HG03378 (cell line): ENCODE data around the gene BRAF.
"Not testable (repeated sequence)": the region's sequence is repeated elsewhere in the genome, so short reads cannot be mapped to it uniquely, and the experiment has no call there.

Experiments
- ATAC-seq: cut with Tn5 transposase; IDR thresholded peaks from one replicate; pipeline ENCODE4 v1.9.1; 2021; ENCODE audit warnings: mild to moderate bottlenecking, moderate library complexity; ENCODE audit not compliant: unreplicated experiment

BRAF gene

GRCh38 chr7:140881507-140882228 lies 43.1 kb downstream of the BRAF start:
- ATAC-seq = peak; percentile 58

- ATAC-seq = no peak
Observed at GRCh38 chr7:140877249-140877524, 47.5 kb downstream of the BRAF start.

GRCh38 chr7:140876519-140877248 lies 48.0 kb downstream of the BRAF start:
- peak; percentile 91 for ATAC-seq

DNA sequence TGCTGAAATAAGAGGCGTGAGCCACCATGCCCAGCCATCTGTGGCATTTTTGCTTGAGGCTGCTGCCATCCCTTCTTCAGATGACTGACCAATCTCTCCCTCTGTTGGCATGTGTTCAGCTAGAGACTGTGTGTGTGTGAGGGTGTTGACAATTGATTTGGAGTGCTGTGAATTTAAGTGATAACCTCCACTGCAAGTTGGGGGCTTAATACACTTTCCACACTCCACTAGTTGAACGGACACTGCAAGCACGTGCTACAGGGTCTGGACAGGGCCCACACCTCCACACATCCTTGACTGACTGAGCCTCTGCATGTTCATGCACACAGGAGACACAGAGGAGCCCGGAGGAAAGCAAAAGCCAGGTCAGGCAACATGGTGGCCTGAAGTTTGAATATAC lies 51.3 kb downstream of the BRAF start:
- no peak for ATAC-seq

GRCh38 chr7:140870003-140870402 lies 54.7 kb downstream of the BRAF start:
- ATAC-seq = no peak

- no peak for ATAC-seq
Observed at GRCh38 chr7:140869430-140869829, 55.3 kb downstream of the BRAF start.

- no peak for ATAC-seq
Observed at GRCh38 chr7:140867467-140868462, 57.0 kb downstream of the BRAF start.

DNA sequence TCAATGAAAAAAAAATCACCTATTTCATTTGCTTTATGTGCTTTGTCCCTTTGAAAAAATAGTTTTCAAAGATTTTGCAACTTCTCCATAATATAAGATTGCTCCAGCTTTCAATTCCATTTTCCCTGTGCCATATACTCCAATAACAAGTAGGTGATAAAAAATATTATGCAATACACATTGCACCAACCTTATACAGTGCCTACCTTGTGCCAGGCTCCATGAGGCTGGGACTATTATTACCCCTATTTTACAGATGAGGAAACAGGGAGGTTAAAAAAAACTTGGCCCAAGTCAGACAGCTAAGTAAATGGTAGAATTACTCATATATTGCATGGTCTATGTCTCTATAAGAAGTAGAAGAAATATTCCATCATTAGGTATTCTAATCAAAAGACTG lies 57.8 kb downstream of the BRAF start:
- no peak for ATAC-seq

DNA sequence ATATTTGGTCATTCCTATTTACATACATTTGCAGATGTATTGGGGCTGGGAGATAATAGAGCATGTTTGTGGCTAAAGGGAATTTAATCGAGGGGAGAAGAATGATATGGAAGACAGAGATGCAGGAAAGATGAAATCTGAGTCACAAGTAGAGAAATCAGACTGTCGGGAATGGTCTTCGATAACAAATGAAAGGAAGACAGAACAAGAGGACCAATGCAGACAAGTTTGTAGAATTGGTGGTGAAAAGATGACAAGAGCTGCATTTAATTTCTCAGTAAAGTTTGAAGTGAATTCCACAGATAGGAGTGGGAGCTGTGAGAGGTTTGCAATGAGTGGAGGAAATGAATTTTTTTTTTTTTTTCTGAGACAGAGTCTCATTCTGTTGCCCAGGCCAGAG lies 60.0 kb downstream of the BRAF start:
- ATAC-seq = no peak

- ATAC-seq = no peak
Observed at GRCh38 chr7:140863867-140864266, 60.9 kb downstream of the BRAF start.

DNA sequence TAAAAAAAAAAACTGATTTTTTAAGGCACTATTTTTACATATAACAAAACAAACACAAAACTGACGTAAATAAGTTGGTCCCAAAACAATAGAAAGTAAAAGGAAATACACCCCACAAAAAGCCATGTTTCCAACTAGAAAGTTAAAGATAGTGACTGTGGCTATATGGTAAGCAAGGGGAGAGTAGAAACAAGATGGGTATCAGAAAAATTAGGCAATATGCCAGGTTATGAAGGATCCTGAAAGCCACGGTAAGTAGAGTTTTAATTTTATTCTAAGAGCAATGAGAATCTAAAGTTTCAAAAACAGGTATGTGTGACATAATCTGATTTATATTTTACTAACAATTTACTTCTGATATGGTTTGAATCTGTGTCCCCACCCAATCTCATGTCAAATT lies 61.5 kb downstream of the BRAF start:
- no peak for ATAC-seq

- ATAC-seq = no peak
Observed at GRCh38 chr7:140857048-140857447, 67.7 kb downstream of the BRAF start.

GRCh38 chr7:140841166-140841715 lies 83.5 kb downstream of the BRAF start:
- ATAC-seq = no peak

DNA sequence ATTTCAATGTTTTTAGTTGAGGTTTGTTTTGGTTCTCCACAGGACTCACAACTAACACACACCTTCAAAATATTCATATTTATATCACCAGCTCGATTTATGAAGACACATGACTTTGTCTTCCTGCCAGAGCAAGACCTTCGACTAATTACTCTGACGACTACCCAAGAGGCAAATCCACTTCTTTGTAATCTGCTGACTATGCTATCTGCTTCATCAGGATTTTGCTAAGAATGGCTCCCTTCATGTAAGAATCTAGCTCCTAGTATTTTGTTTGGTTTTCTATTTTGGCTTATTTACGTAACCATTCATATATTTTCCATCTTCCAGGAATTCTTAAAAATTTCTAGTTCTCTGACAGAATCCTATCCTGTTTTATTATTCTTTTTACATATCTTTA lies 93.0 kb downstream of the BRAF start:
- ATAC-seq = no peak

DNA sequence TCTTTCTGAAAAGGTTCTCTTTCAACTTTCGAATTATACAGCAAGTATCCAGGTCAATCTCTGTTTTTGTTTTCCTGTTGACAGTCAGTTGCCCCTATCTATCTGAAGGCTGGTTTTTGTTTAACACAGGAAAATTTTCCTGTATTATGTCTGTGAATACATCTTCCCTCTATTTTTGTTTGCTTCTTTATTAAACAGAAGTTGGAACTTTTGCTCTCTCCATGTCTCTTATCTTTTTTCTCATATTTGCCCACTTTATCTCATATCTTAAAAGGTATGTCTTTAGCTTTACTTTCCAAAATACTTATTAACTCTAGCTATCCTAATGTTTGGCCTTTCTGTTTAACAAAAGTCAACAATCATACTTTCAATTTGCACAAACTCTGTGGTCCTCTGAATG lies 95.0 kb downstream of the BRAF start:
- no peak for ATAC-seq

DNA sequence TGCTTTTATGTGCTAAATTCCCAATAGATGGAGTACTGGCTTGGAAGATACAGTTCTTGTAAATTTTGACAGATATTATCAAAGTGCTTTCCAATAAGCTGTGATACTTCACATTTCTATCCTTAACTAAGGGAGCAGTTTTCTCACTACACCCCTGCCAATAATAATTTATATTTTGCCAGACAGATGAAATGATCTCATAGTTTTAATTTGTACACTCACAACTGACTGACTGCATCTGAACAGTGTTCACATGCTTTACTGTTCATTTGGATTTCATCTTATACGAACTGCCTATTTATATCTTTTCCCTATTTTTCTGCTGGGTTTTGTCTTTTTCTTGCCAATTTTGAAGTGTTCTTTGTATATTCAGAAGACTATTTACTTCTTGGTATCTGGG lies 96.0 kb downstream of the BRAF start:
- no peak for ATAC-seq

- not testable (repeated sequence) for ATAC-seq
Observed at GRCh38 chr7:140817383-140817782, 107.3 kb downstream of the BRAF start.

DNA sequence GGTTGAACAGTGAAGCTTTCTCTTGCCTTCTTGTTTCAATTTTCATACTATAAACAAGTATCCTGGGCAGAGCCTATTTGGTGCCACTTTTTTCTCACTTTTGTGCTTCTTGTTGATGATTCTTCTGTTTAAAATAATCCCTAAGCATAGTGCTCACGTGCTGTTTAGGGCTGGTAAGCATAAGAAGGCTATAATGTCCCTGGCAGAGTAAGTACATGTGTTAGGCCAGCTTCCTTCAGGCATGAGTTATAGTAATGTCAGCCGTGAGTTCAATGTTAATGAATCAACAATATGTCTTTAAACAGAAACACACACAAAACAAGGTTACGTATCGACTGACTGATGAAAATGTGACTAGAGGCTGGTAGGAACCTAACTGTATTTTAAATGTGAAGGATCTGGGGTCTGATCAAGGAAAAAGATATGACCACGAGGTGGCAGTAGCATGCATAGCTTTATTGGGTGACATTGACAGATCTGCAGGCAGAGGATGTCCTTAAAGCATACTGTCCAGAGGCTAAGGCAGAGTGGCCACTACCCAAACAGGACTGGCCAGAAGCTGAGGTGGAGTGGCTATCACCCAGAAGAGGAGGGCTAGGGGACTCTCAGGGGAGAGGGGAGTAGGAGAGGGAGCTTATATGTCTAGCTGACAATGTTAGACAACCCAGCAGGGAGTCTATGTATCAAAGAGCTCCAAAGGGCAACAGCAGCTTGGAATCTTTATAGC lies 113.7 kb downstream of the BRAF start:
- ATAC-seq = peak; percentile 89

GRCh38 chr7:140810385-140810784 lies 114.3 kb downstream of the BRAF start:
- ATAC-seq = no peak

- ATAC-seq = no peak
Observed at GRCh38 chr7:140778975-140779374, 145.8 kb downstream of the BRAF start.

- no peak for ATAC-seq
Observed at GRCh38 chr7:140778568-140778967, 146.2 kb downstream of the BRAF start.
